DOHH2 (cell line): ENCODE measurements around the gene STRIP1.

Experiments used
- H3F3A ChIP-seq: fragments of 200-600 bp; sonication (generic), shearing (Covaris generic); 2 replicates; pipeline ENCODE4 v1.6.0; 2016; ENCODE audit warnings: antibody characterized with exemption, mild to moderate bottlenecking; ENCODE audit not compliant: control insufficient read depth, insufficient read depth
- H3K27ac ChIP-seq: fragments of 200-600 bp; sonication (generic); 2 replicates; pipeline ENCODE4 v1.5.1; 2014; ENCODE audit warnings: low read depth, mild to moderate bottlenecking, low read length, moderate library complexity
- H3K27me3 ChIP-seq: fragments of 200-600 bp; sonication (generic); 2 replicates; pipeline ENCODE4 v1.6.1; 2014; ENCODE audit warnings: mild to moderate bottlenecking, low read length, mixed read lengths; ENCODE audit not compliant: control insufficient read depth
- H3K36me3 ChIP-seq: fragments of 200-600 bp; sonication (generic); 2 replicates; pipeline ENCODE4 v1.6.1; 2014; ENCODE audit warnings: mild to moderate bottlenecking, low read length, moderate library complexity, mixed read lengths; ENCODE audit not compliant: control insufficient read depth
- H3K4me1 ChIP-seq: fragments of 200-600 bp; sonication (generic); 2 replicates; pipeline ENCODE4 v1.6.1; 2014; ENCODE audit warnings: mild to moderate bottlenecking, low read length, mixed read lengths; ENCODE audit not compliant: control insufficient read depth
- H3K4me2 ChIP-seq: fragments of 200-600 bp; sonication (generic); 2 replicates; pipeline ENCODE4 v1.6.0; 2014; ENCODE audit warnings: mild to moderate bottlenecking, low read length, moderate library complexity
- H3K4me3 ChIP-seq: fragments of 200-600 bp; sonication (generic); 2 replicates; pipeline ENCODE4 v1.5.1; 2014; ENCODE audit warnings: mild to moderate bottlenecking, low read length, mixed read lengths
- H3K79me2 ChIP-seq: fragments of 200-600 bp; sonication (generic); 2 replicates; pipeline ENCODE4 v1.6.1; 2014; ENCODE audit warnings: mild to moderate bottlenecking, low read length, mixed read lengths; ENCODE audit not compliant: control insufficient read depth
- H3K9me2 ChIP-seq: fragments of 200-600 bp; sonication (generic); replicated peaks from 2 replicates; pipeline ENCODE4 v1.6.1; 2014; ENCODE audit warnings: mild to moderate bottlenecking, low read length, mixed read lengths; ENCODE audit not compliant: control insufficient read depth
- H3K9me3 ChIP-seq: fragments of 200-600 bp; sonication (generic); 2 replicates; pipeline ENCODE4 v1.6.1; 2014; ENCODE audit warnings: antibody characterized with exemption, low read length, mixed read lengths; ENCODE audit not compliant: control insufficient read depth, insufficient read depth
- H4K20me1 ChIP-seq: fragments of 200-600 bp; sonication (generic); 2 replicates; pipeline ENCODE4 v1.6.0; 2014; ENCODE audit warnings: low read depth, mild to moderate bottlenecking, antibody characterized with exemption, low read length, moderate library complexity; ENCODE audit not compliant: control insufficient read depth, insufficient read depth
- EZH2phosphoT487 ChIP-seq: fragments of 200-600 bp; sonication (generic); IDR thresholded peaks from 2 replicates; pipeline ENCODE4 v1.6.1; 2017; ENCODE audit warnings: borderline replicate concordance, mild to moderate bottlenecking, antibody characterized with exemption, low read length, moderate library complexity, mixed read lengths
- TF ChIP-seq, protein P1 (sequence below): fragments of 200-600 bp; sonication (generic); IDR thresholded peaks from one replicate; pipeline ENCODE4 v1.5.1; 2014; ENCODE audit warnings: antibody characterized with exemption, mild to moderate bottlenecking, low read depth, low read length; ENCODE audit not compliant: poor library complexity, severe bottlenecking

STRIP1 gene

DNA sequence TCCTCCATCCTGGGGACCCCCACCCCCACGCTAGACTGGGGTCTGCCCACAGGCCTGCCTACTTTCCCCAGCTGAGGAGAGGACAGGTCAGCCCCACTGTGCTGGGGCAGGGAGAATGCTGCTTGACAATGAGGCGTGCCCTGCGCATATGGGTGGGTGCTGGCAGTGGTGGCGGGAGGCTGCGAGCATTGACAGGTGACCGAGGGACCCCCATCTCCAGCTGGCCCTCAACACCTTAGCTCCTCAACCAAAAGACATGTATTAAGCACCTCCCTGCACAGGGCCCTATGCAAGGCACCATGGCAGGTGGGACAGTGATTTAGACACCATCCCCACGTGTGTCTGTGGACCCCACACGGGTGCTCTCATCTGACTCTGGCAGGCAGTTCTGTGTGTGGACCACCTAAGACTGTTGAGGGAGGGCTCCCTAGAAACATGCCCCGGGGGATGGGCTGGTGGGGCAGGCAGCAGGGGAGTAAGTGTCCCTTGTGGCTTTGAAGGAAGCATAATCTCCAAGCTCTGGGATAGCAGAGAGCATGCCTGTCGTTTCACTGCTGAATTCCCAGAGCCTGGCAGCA lies 54.4 kb downstream of the STRIP1 start:
- no peak for TF ChIP-seq EZH2phosphoT487
- TF ChIP-seq, protein P1, sequence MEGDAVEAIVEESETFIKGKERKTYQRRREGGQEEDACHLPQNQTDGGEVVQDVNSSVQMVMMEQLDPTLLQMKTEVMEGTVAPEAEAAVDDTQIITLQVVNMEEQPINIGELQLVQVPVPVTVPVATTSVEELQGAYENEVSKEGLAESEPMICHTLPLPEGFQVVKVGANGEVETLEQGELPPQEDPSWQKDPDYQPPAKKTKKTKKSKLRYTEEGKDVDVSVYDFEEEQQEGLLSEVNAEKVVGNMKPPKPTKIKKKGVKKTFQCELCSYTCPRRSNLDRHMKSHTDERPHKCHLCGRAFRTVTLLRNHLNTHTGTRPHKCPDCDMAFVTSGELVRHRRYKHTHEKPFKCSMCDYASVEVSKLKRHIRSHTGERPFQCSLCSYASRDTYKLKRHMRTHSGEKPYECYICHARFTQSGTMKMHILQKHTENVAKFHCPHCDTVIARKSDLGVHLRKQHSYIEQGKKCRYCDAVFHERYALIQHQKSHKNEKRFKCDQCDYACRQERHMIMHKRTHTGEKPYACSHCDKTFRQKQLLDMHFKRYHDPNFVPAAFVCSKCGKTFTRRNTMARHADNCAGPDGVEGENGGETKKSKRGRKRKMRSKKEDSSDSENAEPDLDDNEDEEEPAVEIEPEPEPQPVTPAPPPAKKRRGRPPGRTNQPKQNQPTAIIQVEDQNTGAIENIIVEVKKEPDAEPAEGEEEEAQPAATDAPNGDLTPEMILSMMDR, result no peak
- H3K36me3 ChIP-seq, result no peaks in the 10 kb centered on the region
- H3K27me3 ChIP-seq, result peaks cover 50% of the 10 kb centered on the region
- no peaks in the 10 kb centered on the region for H3K79me2 ChIP-seq
- H3K4me2 ChIP-seq, result no peak overlapping the region
- H4K20me1 ChIP-seq, result 0 out of 2 replicates have a peak, but pooled peaks cover 7% of the 10 kb centered on the region
- H3K4me1 ChIP-seq, result no peaks in the 10 kb centered on the region
- H3F3A ChIP-seq, result no peaks in the 10 kb centered on the region
- no peaks in the 10 kb centered on the region for H3K9me2 ChIP-seq
- H3K9me3 ChIP-seq, result no peaks in the 10 kb centered on the region
- no peak overlapping the region for H3K4me3 ChIP-seq
- H3K27ac ChIP-seq, result no peak overlapping the region

DNA sequence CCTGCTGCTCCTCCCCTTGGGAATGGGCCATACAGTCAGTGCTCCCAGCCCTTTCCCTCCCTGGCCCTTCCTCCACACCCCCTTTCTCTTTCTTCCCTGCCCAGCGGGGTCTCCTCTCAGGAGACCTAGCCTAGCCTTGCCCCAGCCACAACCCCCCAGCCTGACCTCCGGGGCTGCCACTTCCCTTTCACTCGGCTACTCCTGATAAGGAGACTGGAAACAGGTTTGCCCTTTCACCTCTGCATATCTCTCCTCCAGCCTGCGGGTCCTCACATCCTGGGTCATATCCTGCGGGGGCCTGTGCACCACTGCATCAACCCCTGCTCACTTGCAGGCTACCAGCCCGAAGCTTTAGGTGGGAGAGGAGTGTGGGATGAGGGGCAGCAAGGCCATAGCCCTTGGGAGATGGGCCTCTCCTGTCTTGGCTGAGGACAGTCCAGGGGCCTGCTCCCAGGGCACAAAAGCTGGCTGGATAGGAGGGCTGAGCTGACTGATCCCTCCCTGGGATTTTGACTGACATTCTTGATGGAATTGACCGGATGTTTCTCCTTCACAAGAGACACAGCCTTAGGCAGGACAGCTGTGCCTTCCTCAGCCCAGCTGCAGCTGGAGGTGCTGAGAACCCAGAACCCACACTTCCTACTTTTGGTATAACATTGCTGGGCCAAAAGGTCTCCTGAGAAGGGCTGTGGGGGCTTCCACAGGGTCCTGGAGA lies 55.3 kb downstream of the STRIP1 start:
- H3K36me3 ChIP-seq, result no peaks in the 10 kb centered on the region
- no peaks in the 10 kb centered on the region for H3K4me1 ChIP-seq
- H3K4me3 ChIP-seq, result no peak overlapping the region
- H3K9me3 ChIP-seq, result no peaks in the 10 kb centered on the region
- TF ChIP-seq EZH2phosphoT487, result no peak
- TF ChIP-seq, protein P1, result no peak
- H3K4me2 ChIP-seq, result no peak overlapping the region
- no peak overlapping the region for H3K27ac ChIP-seq
- no peaks in the 10 kb centered on the region for H3K9me2 ChIP-seq
- H4K20me1 ChIP-seq, result 0 out of 2 replicates have a peak, but pooled peaks cover 7% of the 10 kb centered on the region
- no peaks in the 10 kb centered on the region for H3F3A ChIP-seq
- peaks cover 41% of the 10 kb centered on the region for H3K27me3 ChIP-seq
- H3K79me2 ChIP-seq, result no peaks in the 10 kb centered on the region

DNA sequence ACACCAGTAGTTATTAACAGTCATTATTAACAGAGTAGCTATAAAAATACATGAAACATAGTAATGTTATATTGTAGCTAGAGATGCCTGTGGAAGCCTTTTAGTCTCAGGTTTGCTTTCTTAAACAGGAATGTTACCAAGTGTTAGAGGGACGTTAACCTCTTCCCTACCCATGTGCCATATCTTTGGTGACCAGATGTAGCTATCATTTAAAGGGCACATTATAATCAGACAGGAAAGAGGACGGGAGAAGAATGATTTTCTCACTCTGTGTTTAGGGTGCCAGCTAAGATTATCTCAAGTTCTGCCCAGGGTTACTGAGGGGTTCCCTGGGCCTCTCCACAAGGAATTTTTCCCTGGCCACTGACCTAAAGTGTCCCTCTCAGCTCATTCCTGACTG lies 57.0 kb downstream of the STRIP1 start:
- Histone ChIP-seq H3K4me2 (no peak overlapping the region), H3K36me3 (no peaks in the 10 kb centered on the region), H3K9me3 (no peaks in the 10 kb centered on the region), H4K20me1 (0 out of 2 replicates have a peak, but pooled peaks cover 7% of the 10 kb centered on the region), H3K4me1 (no peaks in the 10 kb centered on the region), H3F3A (no peaks in the 10 kb centered on the region), H3K9me2 (no peaks in the 10 kb centered on the region), H3K27me3 (peaks cover 32% of the 10 kb centered on the region), H3K79me2 (no peaks in the 10 kb centered on the region), H3K4me3 (no peak overlapping the region), H3K27ac (no peak overlapping the region)
- TF ChIP-seq, protein P1, result no peak
- no peak for TF ChIP-seq EZH2phosphoT487
